ENCODE data around the gene SLC25A21. TPM values are rescaled to one million over a fixed set of nuclear protein-coding genes. Genes with fewer than 3 reads are reported as not detected.

The SLC25A21 gene
- total and polyA plus RNA-seq, 10 of the 15 experiments (the other 5 are each of a cell fraction or from before 2014, with no cell fraction given) = 0.06 to 0.72 (median 0.17) TPM; not detected in 3

DNA sequence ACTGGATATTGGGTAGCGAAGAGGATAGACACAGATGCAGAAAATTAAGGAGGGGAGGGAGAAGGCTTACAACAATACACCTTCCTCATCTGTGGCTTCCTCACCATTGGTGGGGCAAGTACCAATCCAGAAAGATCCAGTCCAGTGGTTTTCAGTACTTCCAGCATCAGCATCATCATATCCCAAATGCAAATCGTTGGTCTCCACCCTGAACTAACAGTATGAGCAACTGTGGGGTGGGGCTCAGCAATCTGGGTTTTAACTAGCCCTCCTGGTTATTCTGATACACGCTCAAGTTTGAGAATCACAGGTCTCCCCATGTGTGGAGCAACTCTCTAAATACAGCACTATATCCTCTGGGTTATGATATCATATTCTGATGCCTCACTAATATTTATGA, 317.0 kb downstream of the SLC25A21 start:
- Histone ChIP-seq H3K9me3 (replicated peaks; ENCODE audit: control insufficient read depth, insufficient read depth, low read length) (no peaks in the 10 kb centered on the region; the same call in 2 of the 3 replicates), H3K4me3 (no peak overlapping the region), H3K36me3 (ENCODE audit: control insufficient read depth in 2 of 2, insufficient read depth in 2 of 2, low read length in 1 of 2) (no peaks in the 10 kb centered on the region), H3K79me2 (ENCODE audit: control insufficient read depth, insufficient read depth, low read length) (no peaks in the 10 kb centered on the region), H2AFZ (ENCODE audit: control insufficient read depth, low read depth, low read length) (no peak overlapping the region), H3K27me3 (replicated peaks in 1 of 2; ENCODE audit: control insufficient read depth in 2 of 2, insufficient read depth in 2 of 2, low read length in 1 of 2) (no peaks in the 10 kb centered on the region), H4K20me1 (ENCODE audit: control insufficient read depth, insufficient read depth) (no peaks in the 10 kb centered on the region), H3K4me1 (ENCODE audit: control insufficient read depth, insufficient read depth, low read length) (no peaks in the 10 kb centered on the region), H3K27ac (ENCODE audit: control insufficient read depth, insufficient read depth) (no peak overlapping the region), H3K9ac (ENCODE audit: control insufficient read depth, insufficient read depth, low read length) (no peak overlapping the region), H3K4me2 (ENCODE audit: control insufficient read depth, insufficient read depth) (no peak overlapping the region)
- DNase-seq (ENCODE audit: low read depth, low spot score) (no peak), FAIRE-seq (no peak), ATAC-seq (no peak)
- TF ChIP-seq NR2C1 (IDR thresholded peaks at IDR 0.05) = no peak
- no peak for TF ChIP-seq YBX1 (IDR thresholded peaks at IDR 0.05)
- no peak for TF ChIP-seq NKRF (conservative IDR thresholded peaks at IDR 0.05)
- ChIA-PET RAD21 (ENCODE audit: unreplicated experiment) (no interaction called here), CTCF (no interaction called here), SMC1A (ENCODE audit: uncharacterized antibody, unreplicated experiment) (no interaction called here), POLR2A (no interaction called here)
- in situ Hi-C loops (cut with MboI) (no loop called here), intact Hi-C loops (cut with micrococcal nuclease; ENCODE audit: unreplicated experiment) (no loop called here)
- no TSS peak for BruUV-seq (replicated peaks)
- 4% methylated on average over 3 of the region's 3 CpGs for WGBS (ENCODE audit: insufficient coverage, insufficient replicate concordance, low lambda C conversion rate, missing lambda C conversion rate)

DNA sequence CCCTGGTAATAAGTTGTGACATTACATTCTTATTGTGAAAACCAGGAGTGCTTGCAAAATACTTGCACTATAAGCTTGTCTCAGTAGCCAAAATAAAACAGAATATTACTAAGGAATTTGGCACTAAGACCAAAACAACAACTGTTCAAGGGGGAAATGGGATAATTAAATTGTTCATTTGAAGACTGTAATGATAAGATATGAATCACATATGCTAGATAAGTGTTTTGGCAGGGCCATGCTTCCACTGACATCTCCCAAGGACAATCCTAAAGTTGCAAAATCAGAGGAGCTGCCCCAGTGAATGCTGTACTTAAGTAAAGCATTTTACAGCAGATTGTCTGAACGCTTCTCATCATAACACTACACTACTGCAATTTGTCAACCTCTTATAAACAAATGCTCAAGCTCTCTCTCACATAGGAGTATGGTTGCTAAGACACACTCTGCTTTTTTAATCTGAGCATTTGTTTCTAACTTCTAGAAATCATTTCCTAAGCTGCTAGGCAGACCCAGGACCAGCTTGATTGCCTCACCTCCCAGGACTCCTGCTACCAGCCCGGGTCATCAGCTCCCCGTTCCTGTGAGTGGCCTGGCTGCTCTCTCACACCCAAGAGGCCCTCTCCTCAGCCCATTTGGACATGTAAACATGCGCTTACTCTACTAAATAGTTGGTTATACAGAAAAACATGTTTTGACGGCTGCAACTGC, 319.3 kb downstream of the SLC25A21 start:
- ChIA-PET CTCF (no interaction called here), POLR2A (no interaction called here), SMC1A (ENCODE audit: uncharacterized antibody, unreplicated experiment) (interaction anchor here (0.8 kb wide), 1 partner anchor 34 kb away, joined by 3 read pairs; no protein-coding TSS in a partner anchor), RAD21 (ENCODE audit: unreplicated experiment) (no interaction called here)
- no peak for ATAC-seq
- FAIRE-seq = no peak
- no peak overlapping the region for H3K27ac ChIP-seq (ENCODE audit: control insufficient read depth, insufficient read depth)
- in situ Hi-C loops (cut with MboI) = no loop called here
- H3K36me3 ChIP-seq (ENCODE audit: control insufficient read depth in 2 of 2, insufficient read depth in 2 of 2, low read length in 1 of 2) = no peaks in the 10 kb centered on the region
- no peak overlapping the region for H2AFZ ChIP-seq (ENCODE audit: control insufficient read depth, low read depth, low read length)
- no TSS peak for BruUV-seq (replicated peaks)
- no peak overlapping the region for H3K4me2 ChIP-seq (ENCODE audit: control insufficient read depth, insufficient read depth)
- H3K27me3 ChIP-seq (replicated peaks in 1 of 2; ENCODE audit: control insufficient read depth in 2 of 2, insufficient read depth in 2 of 2, low read length in 1 of 2) = no peaks in the 10 kb centered on the region
- WGBS (ENCODE audit: insufficient coverage, insufficient replicate concordance, low lambda C conversion rate, missing lambda C conversion rate) = 5% methylated on average over 5 of the region's 5 CpGs
- no peak overlapping the region for H3K4me3 ChIP-seq
- H3K9me3 ChIP-seq (replicated peaks; ENCODE audit: control insufficient read depth, insufficient read depth, low read length) = no peaks in the 10 kb centered on the region
- H3K79me2 ChIP-seq (ENCODE audit: control insufficient read depth, insufficient read depth, low read length) = no peaks in the 10 kb centered on the region
- intact Hi-C loops (cut with micrococcal nuclease; ENCODE audit: unreplicated experiment) = no loop called here
- no peaks in the 10 kb centered on the region for H3K4me1 ChIP-seq (ENCODE audit: control insufficient read depth, insufficient read depth, low read length)
- DNase-seq (ENCODE audit: low read depth, low spot score) = no peak
- H4K20me1 ChIP-seq (ENCODE audit: control insufficient read depth, insufficient read depth) = no peaks in the 10 kb centered on the region
- no peak overlapping the region for H3K9ac ChIP-seq (ENCODE audit: control insufficient read depth, insufficient read depth, low read length)
- TF ChIP-seq ZZZ3 (IDR thresholded peaks at IDR 0.05; ENCODE audit: control insufficient read depth, insufficient read length, low read depth) (no peak), ZNF622 (IDR thresholded peaks at IDR 0.05) (no peak), MEF2A (IDR thresholded peaks at IDR 0.05; ENCODE audit: insufficient read depth, low read depth, low read length) (no peak), BHLHE40 (IDR thresholded peaks at IDR 0.05; ENCODE audit: borderline replicate concordance in 1 of 2, low read depth in 2 of 2, low read length in 1 of 2) (no peak), POU2F2 (IDR thresholded peaks at IDR 0.05; ENCODE audit: borderline replicate concordance, low read depth, low read length) (no peak), BACH1 (IDR thresholded peaks at IDR 0.05; ENCODE audit: borderline replicate concordance) (no peak), YY1 (IDR thresholded peaks at IDR 0.05; ENCODE audit: low read depth, low read length) (no peak), NRF1 (conservative IDR thresholded peaks at IDR 0.05; ENCODE audit: low read depth, low read length) (no peak), PAX5 (IDR thresholded peaks at IDR 0.05; ENCODE audit: borderline replicate concordance, low read depth, low read length) (no peak), RCOR1 (conservative IDR thresholded peaks at IDR 0.05; ENCODE audit: low read depth, low read length) (no peak), SPI1 (IDR thresholded peaks at IDR 0.05; ENCODE audit: borderline replicate concordance, insufficient read depth, low read depth, low read length) (no peak)
- TF ChIP-seq, protein P1, sequence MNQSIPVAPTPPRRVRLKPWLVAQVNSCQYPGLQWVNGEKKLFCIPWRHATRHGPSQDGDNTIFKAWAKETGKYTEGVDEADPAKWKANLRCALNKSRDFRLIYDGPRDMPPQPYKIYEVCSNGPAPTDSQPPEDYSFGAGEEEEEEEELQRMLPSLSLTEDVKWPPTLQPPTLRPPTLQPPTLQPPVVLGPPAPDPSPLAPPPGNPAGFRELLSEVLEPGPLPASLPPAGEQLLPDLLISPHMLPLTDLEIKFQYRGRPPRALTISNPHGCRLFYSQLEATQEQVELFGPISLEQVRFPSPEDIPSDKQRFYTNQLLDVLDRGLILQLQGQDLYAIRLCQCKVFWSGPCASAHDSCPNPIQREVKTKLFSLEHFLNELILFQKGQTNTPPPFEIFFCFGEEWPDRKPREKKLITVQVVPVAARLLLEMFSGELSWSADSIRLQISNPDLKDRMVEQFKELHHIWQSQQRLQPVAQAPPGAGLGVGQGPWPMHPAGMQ (IDR thresholded peaks at IDR 0.05; ENCODE audit: borderline replicate concordance) = no peak

Data from GM12878 (cell line).